HepG2 (cell line): ENCODE data around the gene WSB1. TPM values are rescaled to one million over a fixed set of nuclear protein-coding genes. Genes with fewer than 3 reads are reported as not detected.

ENCODE experiments used
- EED ChIP-seq: sonication (generic); formaldehyde crosslinking; IDR thresholded peaks from 2 replicates; pipeline ENCODE4 v1.5.0; 2020; ENCODE audit warnings: mild to moderate bottlenecking, missing genetic modification reagents
- ETV5 ChIP-seq: IDR thresholded peaks from 2 replicates; pipeline ENCODE4 v1.6.1; 2018; ENCODE audit warnings: missing biosample characterization, missing genetic modification reagents, inconsistent platforms, borderline replicate concordance
- GATAD2A ChIP-seq: IDR thresholded peaks from 2 replicates; pipeline ENCODE4 v1.6.1; 2016
- GZF1 ChIP-seq: sonication (generic); formaldehyde crosslinking; IDR thresholded peaks from 2 replicates; pipeline ENCODE4 v1.5.1; 2020; ENCODE audit warnings: mild to moderate bottlenecking, missing genetic modification reagents
- HES4 ChIP-seq: sonication (generic); formaldehyde crosslinking; IDR thresholded peaks from 2 replicates; pipeline ENCODE4 v1.9.0; 2021; ENCODE audit warnings: mild to moderate bottlenecking, missing genetic modification reagents, borderline replicate concordance
- ISL2 ChIP-seq: sonication (generic); formaldehyde crosslinking; IDR thresholded peaks from 2 replicates; pipeline ENCODE4 v1.5.0; 2020; ENCODE audit warnings: missing genetic modification reagents
- KAT8 ChIP-seq: IDR thresholded peaks from 2 replicates; pipeline ENCODE4 v1.6.1; 2016; ENCODE audit warnings: missing genetic modification reagents, missing compliant biosample characterization
- KDM5A ChIP-seq: fragments of 200-600 bp; sonication (generic); IDR thresholded peaks from 2 replicates; pipeline ENCODE4 v1.7.0; 2018; ENCODE audit warnings: antibody characterized with exemption, mild to moderate bottlenecking, low read length, borderline replicate concordance
- PLSCR1 ChIP-seq: sonication (generic); formaldehyde crosslinking; IDR thresholded peaks from 2 replicates; pipeline ENCODE4 v1.5.0; 2020; ENCODE audit warnings: missing genetic modification reagents, mild to moderate bottlenecking, borderline replicate concordance
- RBM39 ChIP-seq: fragments of 200-400 bp; formaldehyde crosslinking; IDR thresholded peaks from one replicate; pipeline ENCODE4 v1.6.1; 2018; ENCODE audit warnings: antibody characterized with exemption, mild to moderate bottlenecking, low read depth, low read length; ENCODE audit not compliant: poor library complexity, severe bottlenecking
- RFX3 ChIP-seq: IDR thresholded peaks from 2 replicates; pipeline ENCODE4 v1.6.1; 2016; ENCODE audit warnings: missing biosample characterization, missing genetic modification reagents
- RFX5 ChIP-seq: IDR thresholded peaks from 2 replicates; pipeline ENCODE4 v1.6.1; 2011; ENCODE audit warnings: low read depth, low read length, improper control_type of control experiment
- TBP ChIP-seq: sonication (generic); formaldehyde crosslinking; IDR thresholded peaks from 2 replicates; pipeline ENCODE4 v1.5.0; 2020; ENCODE audit warnings: missing genetic modification reagents
- THAP11 ChIP-seq: IDR thresholded peaks from 2 replicates; pipeline ENCODE4 v1.6.1; 2016; ENCODE audit warnings: missing biosample characterization, missing genetic modification reagents
- ZFP36L1 ChIP-seq: sonication (generic); formaldehyde crosslinking; IDR thresholded peaks from 2 replicates; pipeline ENCODE4 v1.8.0; 2022; ENCODE audit warnings: mild to moderate bottlenecking, missing genetic modification reagents, moderate library complexity
- ZMYM3 ChIP-seq: sonication (generic); formaldehyde crosslinking; IDR thresholded peaks from 2 replicates; pipeline ENCODE4 v1.5.1; 2020; ENCODE audit warnings: mild to moderate bottlenecking, missing genetic modification reagents
- ZNF337 ChIP-seq: sonication (generic); formaldehyde crosslinking; IDR thresholded peaks from 2 replicates; pipeline ENCODE4 v1.5.1; 2020; ENCODE audit warnings: missing genetic modification reagents, low read depth, mild to moderate bottlenecking, borderline replicate concordance
- ZNF501 ChIP-seq: sonication (generic); formaldehyde crosslinking; IDR thresholded peaks from 2 replicates; pipeline ENCODE4 v1.5.1; 2020; ENCODE audit warnings: mild to moderate bottlenecking, moderate library complexity, missing genetic modification reagents
- ZNF510 ChIP-seq: sonication (generic); formaldehyde crosslinking; IDR thresholded peaks from 2 replicates; pipeline ENCODE4 v1.4.0; 2020; ENCODE audit warnings: low read depth, mild to moderate bottlenecking, missing genetic modification reagents
- ZNF558 ChIP-seq: sonication (generic); formaldehyde crosslinking; IDR thresholded peaks from 2 replicates; pipeline ENCODE4 v1.9.0; 2022; ENCODE audit warnings: mild to moderate bottlenecking, missing genetic modification reagents, borderline replicate concordance
- ZNF609 ChIP-seq: sonication (generic); formaldehyde crosslinking; IDR thresholded peaks from 2 replicates; pipeline ENCODE4 v1.4.0; 2020; ENCODE audit warnings: mild to moderate bottlenecking, missing genetic modification reagents, borderline replicate concordance
- ZNF776 ChIP-seq: sonication (generic); formaldehyde crosslinking; IDR thresholded peaks from 2 replicates; pipeline ENCODE4 v1.4.0; 2020; ENCODE audit warnings: mild to moderate bottlenecking, missing genetic modification reagents
- ZNF879 ChIP-seq: sonication (generic); formaldehyde crosslinking; IDR thresholded peaks from 2 replicates; pipeline ENCODE4 v1.8.1; 2023; ENCODE audit warnings: missing genetic modification reagents
- polyA plus RNA-seq, 8 experiments: library from polyadenylated mRNA; depleted of rRNA in 3 of 8; stranded (reverse) in 7 of 8; unstranded in 1 of 8; fragments of >200 nt; fragmentation: Illumina TruSeq in 4 of 8; extraction: Trizol in 4 of 8; gene quantifications; 2 replicates each; pipeline versions ENCODE4 v1.2.1 to v1.2.3, GENCODE V29; 2011 to 2016; ENCODE audit warnings: low read depth in 4 of 8, missing spikeins in 1 of 8, mixed read lengths in 1 of 8; ENCODE audit not compliant: insufficient read depth in 1 of 8
- total RNA-seq, 5 experiments: library from RNA; depleted of rRNA; stranded (reverse); fragments of >200 nt; fragmentation: Illumina TruSeq; extraction: Trizol; gene quantifications; 2 replicates each; pipeline ENCODE4 v1.2.3, GENCODE V29; 2016; ENCODE audit warnings: low read depth in 1 of 5

Gene WSB1
- total and polyA plus RNA-seq, 2 of the 13 experiments (the other 11 are each of a cell fraction or from before 2014, with no cell fraction given): 81.3 to 294 TPM

GRCh38 chr17:27332485-27333409 is 38.8 kb downstream of the WSB1 start (continued):
- TF ChIP-seq THAP11 (CRISPR knock-in tag): peak; percentile 68
- TF ChIP-seq ZNF558 (CRISPR knock-in tag): peak; percentile 77; the same call in 1 of the 2 replicates
- no peak for TF ChIP-seq ZNF879 (CRISPR knock-in tag)
- TF ChIP-seq KAT8 (CRISPR knock-in tag): peak; percentile 70
- TF ChIP-seq ZNF776 (CRISPR knock-in tag): peak; percentile 63; the same call in 1 of the 2 replicates
- TF ChIP-seq RFX3 (CRISPR knock-in tag): peak; percentile 38; the same call in 1 of the 2 replicates
- TF ChIP-seq ZNF501: peak; percentile 85
- TF ChIP-seq RFX5: 0 out of 2 replicates have a peak, but pooled peaks have one; percentile 31
- peak; percentile 48 for TF ChIP-seq GATAD2A
- peak; percentile 78; the same call in 1 of the 2 replicates for TF ChIP-seq ZNF609 (CRISPR knock-in tag)
- TF ChIP-seq ZFP36L1: peak; percentile 64; the same call in 1 of the 2 replicates
- peak; percentile 69; the same call in 1 of the 2 replicates for TF ChIP-seq ISL2 (CRISPR knock-in tag)
- 0 out of 2 replicates have a peak, but pooled peaks have one; percentile 13 for TF ChIP-seq ZNF510
- TF ChIP-seq KDM5A: no peak
- TF ChIP-seq GZF1 (CRISPR knock-in tag): no peak
- TF ChIP-seq PLSCR1 (CRISPR knock-in tag): no peak
- no peak for TF ChIP-seq ZNF337 (CRISPR knock-in tag)
- TF ChIP-seq TBP: no peak
- TF ChIP-seq RBM39: peak; percentile 24
- peak; percentile 61; the same call in 1 of the 2 replicates for TF ChIP-seq ZMYM3 (CRISPR knock-in tag)
- no peak for TF ChIP-seq HES4 (CRISPR knock-in tag)
- peak; percentile 43; the same call in 1 of the 2 replicates for TF ChIP-seq ETV5
- no peak for TF ChIP-seq EED (CRISPR knock-in tag)
